ENCODE results near the gene AGFG2. TPM values are rescaled to one million over a fixed set of nuclear protein-coding genes. Genes with fewer than 3 reads are reported as not detected.
"Not testable (repeated sequence)": the region's sequence is repeated elsewhere in the genome, so short reads cannot be mapped to it uniquely, and the experiment has no call there.

AGFG2 gene
- total RNA-seq, 1 donor from 2014 or later = 26.6 TPM

- Histone ChIP-seq H3K4me1 (no peaks in the 10 kb centered on the region), H3K4me3 (no peak overlapping the region), H3K27me3 (ENCODE audit: low read depth) (peaks cover 7% of the 10 kb centered on the region), H3K9me3 (replicated peaks) (no peaks in the 10 kb centered on the region), H3K27ac (replicated peaks) (no peak overlapping the region), H3K36me3 (no peaks in the 10 kb centered on the region)
- no peak for TF ChIP-seq CTCF (IDR thresholded peaks at IDR 0.05; ENCODE audit: borderline replicate concordance)
- no peak for DNase-seq
- intact Hi-C loops (cut with micrococcal nuclease) = no loop called here
These were observed 6.6 kb upstream of the AGFG2 start for GRCh38 chr7:100532165-100533022.

GRCh38 chr7:100535982-100536381 is 3.0 kb upstream of the AGFG2 start:
- H3K27me3 ChIP-seq (ENCODE audit: low read depth); H3K9me3 ChIP-seq (replicated peaks); H3K36me3 ChIP-seq; intact Hi-C loops (cut with micrococcal nuclease); H3K4me3 ChIP-seq; H3K27ac ChIP-seq (replicated peaks); DNase-seq: not testable (repeated sequence)
- H3K4me1 ChIP-seq = peaks cover 25% of the 10 kb centered on the region

- DNase-seq; intact Hi-C loops (cut with micrococcal nuclease): not testable (repeated sequence)
These were observed 2.3 kb upstream of the AGFG2 start for GRCh38 chr7:100536695-100537094.

GRCh38 chr7:100538348-100538653 is 702 bp upstream of the AGFG2 start:
- H3K9me3 ChIP-seq (replicated peaks) = no peaks in the 10 kb centered on the region
- H3K27ac ChIP-seq (replicated peaks) = peak overlapping the region; percentile 38
- intact Hi-C loops (cut with micrococcal nuclease) = no loop called here
- peaks cover under 1% of the 10 kb centered on the region for H3K27me3 ChIP-seq (ENCODE audit: low read depth)
- peaks cover 25% of the 10 kb centered on the region for H3K4me1 ChIP-seq
- no peak for DNase-seq
- no peak for TF ChIP-seq CTCF (IDR thresholded peaks at IDR 0.05; ENCODE audit: borderline replicate concordance)
- no peaks in the 10 kb centered on the region for H3K36me3 ChIP-seq
- peak overlapping the region; percentile 57 for H3K4me3 ChIP-seq

More at GRCh38 chr7:100536695-100537094, 2.3 kb upstream of the AGFG2 start:
- not testable (repeated sequence) for H3K4me3 ChIP-seq; H3K27ac ChIP-seq (replicated peaks); H3K36me3 ChIP-seq; H3K9me3 ChIP-seq (replicated peaks); H3K27me3 ChIP-seq (ENCODE audit: low read depth)
- H3K4me1 ChIP-seq = peaks cover 25% of the 10 kb centered on the region

- H3K4me1 ChIP-seq = peaks cover 34% of the 10 kb centered on the region
These were observed 518 bp downstream of the AGFG2 start for GRCh38 chr7:100539436-100540006.

More at GRCh38 chr7:100539436-100540006, 518 bp downstream of the AGFG2 start:
- intact Hi-C loops (cut with micrococcal nuclease) = loop anchor here (10.0 kb wide), 1 partner anchor 65 kb away; the partner anchor contains the start of gene TSC22D4
- Histone ChIP-seq H3K9me3 (replicated peaks) (no peaks in the 10 kb centered on the region), H3K27me3 (ENCODE audit: low read depth) (no peaks in the 10 kb centered on the region), H3K36me3 (no peaks in the 10 kb centered on the region), H3K27ac (replicated peaks) (peak overlapping the region; percentile 85), H3K4me3 (peak overlapping the region; percentile 95)
- DNase-seq = no peak
- no peak for TF ChIP-seq CTCF (IDR thresholded peaks at IDR 0.05; ENCODE audit: borderline replicate concordance)
